ES-I3 (cell line): ENCODE results near the gene MBNL1.

Experiments used
- H3K36me3 ChIP-seq: 2 replicates; pipeline ENCODE4 v1.6.1; 2013; ENCODE audit warnings: mild to moderate bottlenecking, low read length, control low read depth, moderate library complexity; ENCODE audit not compliant: insufficient read depth
- H3K4me1 ChIP-seq: 2 replicates; pipeline ENCODE4 v1.6.1; 2013; ENCODE audit warnings: mild to moderate bottlenecking, control low read depth, low read length; ENCODE audit not compliant: insufficient read depth
- H3K9ac ChIP-seq: 2 replicates; pipeline ENCODE4 v1.6.1; 2013; ENCODE audit warnings: low read depth, mild to moderate bottlenecking, low read length, moderate library complexity
- H3K9me3 ChIP-seq: 2 replicates; pipeline ENCODE4 v1.6.1; 2013; ENCODE audit warnings: mild to moderate bottlenecking, low read length, moderate library complexity; ENCODE audit not compliant: control insufficient read depth, insufficient read depth

Gene MBNL1

DNA sequence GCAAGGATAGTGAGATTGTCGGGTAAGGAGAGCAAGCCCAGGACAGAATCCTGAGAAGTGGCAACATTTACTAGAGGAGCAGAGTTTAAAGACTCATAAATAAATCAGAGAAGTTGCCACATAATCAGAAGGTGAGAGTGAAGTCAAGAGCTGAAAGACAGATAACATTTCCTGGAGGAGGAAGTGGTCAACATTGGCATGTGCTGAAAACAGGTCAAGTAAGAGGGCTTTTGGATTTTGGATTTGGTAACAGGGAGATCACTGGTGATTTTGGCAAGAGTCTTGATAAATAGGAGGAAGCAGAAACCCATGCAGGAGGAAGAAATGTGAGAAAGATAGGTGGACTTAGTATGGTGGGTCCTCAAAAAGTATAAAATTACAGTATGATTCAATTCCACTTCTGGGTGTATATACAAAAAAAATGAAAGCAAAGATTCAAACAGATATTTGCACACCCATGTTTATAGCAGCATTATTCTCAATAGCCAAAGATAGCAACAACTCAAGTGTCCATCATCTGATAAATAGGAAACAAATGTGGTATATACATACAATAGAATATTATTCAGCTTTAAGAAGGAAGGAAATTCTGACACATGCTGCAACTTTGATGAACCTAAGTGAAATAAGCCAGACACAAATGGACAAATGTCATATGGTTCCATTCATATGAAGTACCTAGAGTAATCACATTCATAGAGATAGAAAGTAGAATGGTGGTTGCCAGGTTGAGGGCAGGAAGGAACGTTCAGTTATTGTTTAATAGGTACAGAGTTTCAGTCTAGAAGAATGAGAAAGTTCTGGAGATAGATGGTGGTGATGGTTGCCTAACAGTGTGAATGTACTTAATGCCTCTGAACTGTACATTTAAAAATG is 27.3 kb upstream of the MBNL1 start:
- H3K9me3 ChIP-seq = no peaks in the 10 kb centered on the region
- H3K9ac ChIP-seq = no peak overlapping the region
- H3K36me3 ChIP-seq = no peaks in the 10 kb centered on the region
- no peaks in the 10 kb centered on the region for H3K4me1 ChIP-seq

DNA sequence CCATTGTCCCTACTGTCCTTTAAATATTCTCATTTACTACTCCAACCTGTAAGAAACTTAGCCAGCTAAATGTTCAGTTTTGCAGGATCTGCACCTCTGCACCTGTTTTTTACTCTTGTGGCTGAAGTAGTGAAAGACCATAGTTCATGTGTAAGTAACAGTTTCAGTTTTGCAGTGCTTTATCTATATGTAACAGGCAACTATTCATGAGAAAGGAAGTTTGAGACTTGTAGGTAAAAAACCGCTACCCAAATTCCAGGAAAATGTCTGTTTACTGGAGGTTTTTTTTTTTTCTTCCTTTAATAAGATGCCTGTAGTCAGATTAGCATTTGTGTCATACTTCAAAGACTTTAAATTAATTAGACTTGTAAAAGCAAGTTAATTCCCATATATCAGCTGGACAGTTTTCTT is 25.4 kb upstream of the MBNL1 start:
- H3K9me3 ChIP-seq = no peaks in the 10 kb centered on the region
- no peaks in the 10 kb centered on the region for H3K4me1 ChIP-seq
- no peaks in the 10 kb centered on the region for H3K36me3 ChIP-seq
- H3K9ac ChIP-seq = no peak overlapping the region

DNA sequence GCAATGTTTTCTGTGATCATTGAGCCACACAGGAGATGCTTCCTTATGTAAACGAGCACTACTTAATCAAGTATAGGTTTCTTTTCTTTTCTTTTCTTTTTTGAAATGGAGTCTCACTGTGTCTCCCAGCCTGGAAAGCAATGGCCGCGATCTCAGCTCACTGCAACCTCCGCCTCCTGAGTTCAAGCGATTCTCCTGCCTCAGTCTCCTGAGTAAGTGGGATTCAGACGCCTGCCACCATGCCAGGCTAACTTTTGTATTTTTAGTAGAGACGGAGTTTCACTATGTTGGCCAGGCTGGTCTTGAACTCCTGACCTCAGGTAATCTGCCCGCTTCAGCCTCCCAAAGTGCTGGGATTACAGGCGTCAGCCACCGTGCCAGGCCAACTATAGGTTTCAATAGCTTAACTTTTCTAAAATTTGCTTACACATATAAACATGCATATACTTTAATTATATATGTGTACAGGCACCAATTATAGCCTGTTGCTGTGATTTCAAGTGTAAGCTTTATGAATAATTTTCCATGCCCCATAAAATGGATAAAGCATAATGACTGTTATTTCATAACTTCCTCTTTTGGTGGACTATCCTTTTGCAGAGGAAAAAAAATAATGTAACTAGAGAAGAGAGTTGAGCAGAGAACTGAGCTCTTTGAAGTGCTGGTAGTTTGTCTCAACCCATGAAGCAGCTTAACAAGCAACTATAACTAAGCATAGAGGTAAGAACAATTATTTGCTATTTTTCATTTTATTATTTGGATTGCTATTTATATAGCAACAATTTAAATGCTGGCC is 24.8 kb upstream of the MBNL1 start:
- no peak overlapping the region for H3K9ac ChIP-seq
- H3K36me3 ChIP-seq = no peaks in the 10 kb centered on the region
- no peaks in the 10 kb centered on the region for H3K4me1 ChIP-seq
- H3K9me3 ChIP-seq = no peaks in the 10 kb centered on the region

DNA sequence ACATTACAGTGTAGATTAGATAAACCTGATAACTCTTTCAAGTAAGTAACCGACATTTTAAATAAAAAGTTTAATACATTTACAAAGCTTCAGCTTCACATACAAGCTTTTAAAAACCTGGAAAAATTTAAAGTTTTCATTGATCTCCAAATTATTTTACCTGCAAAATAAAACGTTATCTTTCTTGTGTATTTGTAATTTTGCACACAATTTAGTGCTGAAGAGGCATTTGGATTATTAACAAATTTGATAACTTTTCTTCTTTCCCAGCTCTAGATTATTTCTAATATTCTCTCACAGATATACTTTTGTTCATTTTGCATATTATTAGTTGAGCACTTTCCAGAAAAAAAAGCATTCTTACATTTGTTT is 24.2 kb upstream of the MBNL1 start:
- Histone ChIP-seq H3K9ac (no peak overlapping the region), H3K9me3 (no peaks in the 10 kb centered on the region), H3K4me1 (no peaks in the 10 kb centered on the region), H3K36me3 (no peaks in the 10 kb centered on the region)

DNA sequence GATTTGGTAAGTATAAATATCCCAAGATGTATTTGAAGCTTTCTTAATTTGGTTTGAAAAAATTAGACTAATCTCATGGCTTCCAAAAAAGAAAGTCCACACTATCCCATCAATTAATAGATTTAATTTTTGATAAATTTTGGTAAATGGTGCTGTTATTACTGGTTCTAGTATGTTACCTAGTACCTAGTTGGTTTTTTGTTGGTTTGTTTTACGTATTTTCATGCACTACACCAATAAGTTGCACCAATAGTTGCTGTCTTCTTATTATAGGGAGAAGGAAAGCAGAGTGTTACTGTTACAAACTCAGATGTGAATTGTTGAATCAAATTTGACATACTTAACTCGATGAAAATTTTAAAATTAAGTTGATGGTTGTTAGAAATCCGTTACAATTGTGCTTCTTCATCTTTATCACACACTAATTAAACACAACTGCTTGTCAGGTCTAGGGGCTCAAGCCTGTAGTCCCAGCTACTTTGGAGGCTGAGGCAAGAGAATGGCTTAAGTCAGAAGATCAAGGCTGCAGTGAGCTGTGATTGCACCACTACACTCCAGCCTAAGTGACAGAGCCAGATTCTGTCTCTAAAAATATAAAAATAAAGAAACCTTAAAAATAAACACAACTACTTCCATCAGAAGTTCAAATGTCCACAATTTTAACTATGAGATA is 23.1 kb upstream of the MBNL1 start:
- Histone ChIP-seq H3K9ac (no peak overlapping the region), H3K4me1 (no peaks in the 10 kb centered on the region)

DNA sequence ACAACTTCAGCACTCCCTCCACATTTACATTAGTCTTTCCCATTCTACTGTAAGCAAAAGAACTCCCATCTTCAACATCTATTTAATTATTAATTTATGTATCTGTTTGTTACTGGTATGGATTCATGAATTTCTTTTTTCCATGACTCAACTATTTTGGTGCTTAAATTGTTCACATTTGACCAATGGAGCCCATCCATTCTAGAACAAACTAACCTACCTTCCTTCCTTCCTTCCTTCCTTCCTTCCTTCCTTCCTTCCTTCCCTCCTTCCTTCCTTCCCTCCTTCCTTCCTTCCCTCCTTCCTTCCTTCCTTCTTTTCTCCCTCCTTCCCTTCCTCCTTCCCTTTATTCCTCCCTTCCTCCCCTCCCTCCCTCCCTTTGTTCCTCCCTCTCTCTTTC is 16.8 kb upstream of the MBNL1 start:
- no peak overlapping the region for H3K9ac ChIP-seq
- H3K4me1 ChIP-seq = no peaks in the 10 kb centered on the region
- H3K36me3 ChIP-seq = no peaks in the 10 kb centered on the region
- no peaks in the 10 kb centered on the region for H3K9me3 ChIP-seq

More for the DNA sequence above, 23.1 kb upstream of the MBNL1 start:
- Histone ChIP-seq H3K9me3 (no peaks in the 10 kb centered on the region), H3K36me3 (no peaks in the 10 kb centered on the region)

DNA sequence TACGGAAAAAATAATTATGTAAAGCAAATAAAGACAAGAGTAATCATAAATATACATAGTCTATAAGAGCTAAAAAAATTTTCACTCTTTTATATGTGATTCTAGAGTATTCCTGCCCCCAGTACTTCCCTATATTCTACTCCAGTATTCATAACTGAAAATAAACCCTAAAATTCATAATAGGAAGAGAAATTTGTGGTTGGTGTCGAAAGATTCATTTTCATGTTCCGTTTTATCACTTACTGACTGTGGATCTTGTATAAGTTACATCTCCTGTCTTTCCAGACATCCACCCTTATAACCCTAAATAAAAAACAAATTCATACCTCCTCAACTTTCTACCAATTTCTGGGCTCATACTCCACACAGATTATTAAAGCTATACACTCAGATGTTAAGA is 16.0 kb upstream of the MBNL1 start:
- Histone ChIP-seq H3K9ac (no peak overlapping the region), H3K36me3 (no peaks in the 10 kb centered on the region), H3K4me1 (no peaks in the 10 kb centered on the region), H3K9me3 (no peaks in the 10 kb centered on the region)

DNA sequence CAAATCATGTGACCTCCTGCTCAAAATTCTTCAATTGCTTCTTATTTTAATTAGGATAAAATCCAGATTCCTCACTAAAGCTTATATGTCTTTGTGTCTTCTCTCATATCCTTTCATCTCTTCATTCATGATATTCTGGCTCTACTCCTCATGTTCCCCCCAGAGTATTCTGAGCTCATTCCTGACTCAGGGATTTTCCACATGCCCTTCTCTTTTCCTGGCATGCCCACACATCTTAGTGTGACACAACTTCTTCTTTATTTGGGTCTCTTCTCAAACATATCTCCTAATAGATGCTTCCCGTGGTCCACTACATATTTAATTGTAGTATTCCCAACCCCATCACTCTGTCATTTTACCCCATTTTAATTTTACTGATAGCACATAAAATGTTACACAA is 15.2 kb upstream of the MBNL1 start:
- Histone ChIP-seq H3K9ac (no peak overlapping the region), H3K4me1 (no peaks in the 10 kb centered on the region), H3K36me3 (no peaks in the 10 kb centered on the region), H3K9me3 (no peaks in the 10 kb centered on the region)

DNA sequence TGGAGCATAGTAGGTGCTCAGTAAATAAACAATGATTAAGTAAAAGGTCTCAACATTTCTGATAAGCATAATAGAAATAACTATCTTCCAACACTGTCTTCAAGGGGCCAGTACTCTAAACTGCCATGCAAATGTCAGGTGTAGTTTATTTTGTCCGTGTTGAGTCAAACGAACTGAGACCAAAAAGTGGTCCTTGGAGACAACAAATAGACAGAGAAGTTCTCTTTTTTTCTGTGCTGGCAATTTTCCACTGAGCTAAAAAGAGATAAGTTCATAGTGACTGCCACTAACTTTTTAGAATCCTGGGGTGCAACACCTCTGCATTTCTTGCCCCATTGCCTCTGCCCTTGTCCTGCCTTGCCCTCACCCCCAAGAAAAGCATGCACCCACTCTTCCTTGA is 14.7 kb upstream of the MBNL1 start:
- Histone ChIP-seq H3K4me1 (no peaks in the 10 kb centered on the region), H3K9ac (no peak overlapping the region), H3K36me3 (no peaks in the 10 kb centered on the region), H3K9me3 (no peaks in the 10 kb centered on the region)

DNA sequence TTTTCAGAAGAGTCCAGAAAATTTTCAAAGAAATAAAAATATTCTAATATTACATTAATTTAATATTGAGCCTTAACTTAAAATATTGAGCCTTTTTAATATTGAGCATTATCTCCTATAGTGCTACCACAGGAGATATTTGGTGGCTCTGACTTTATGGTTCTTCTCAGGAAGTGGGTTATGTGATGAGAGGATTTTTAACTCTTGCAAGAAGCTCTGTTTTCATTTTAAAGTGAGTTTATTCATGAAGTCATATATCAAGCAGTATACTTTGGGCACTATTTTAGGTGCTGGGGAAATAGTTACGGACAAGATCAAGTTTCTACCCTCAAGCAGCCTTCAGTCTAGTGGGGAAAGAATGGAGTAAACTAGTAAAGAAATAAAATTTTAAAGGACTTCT is 13.4 kb upstream of the MBNL1 start:
- no peaks in the 10 kb centered on the region for H3K4me1 ChIP-seq
- H3K9ac ChIP-seq = no peak overlapping the region
- no peaks in the 10 kb centered on the region for H3K36me3 ChIP-seq
- H3K9me3 ChIP-seq = no peaks in the 10 kb centered on the region

DNA sequence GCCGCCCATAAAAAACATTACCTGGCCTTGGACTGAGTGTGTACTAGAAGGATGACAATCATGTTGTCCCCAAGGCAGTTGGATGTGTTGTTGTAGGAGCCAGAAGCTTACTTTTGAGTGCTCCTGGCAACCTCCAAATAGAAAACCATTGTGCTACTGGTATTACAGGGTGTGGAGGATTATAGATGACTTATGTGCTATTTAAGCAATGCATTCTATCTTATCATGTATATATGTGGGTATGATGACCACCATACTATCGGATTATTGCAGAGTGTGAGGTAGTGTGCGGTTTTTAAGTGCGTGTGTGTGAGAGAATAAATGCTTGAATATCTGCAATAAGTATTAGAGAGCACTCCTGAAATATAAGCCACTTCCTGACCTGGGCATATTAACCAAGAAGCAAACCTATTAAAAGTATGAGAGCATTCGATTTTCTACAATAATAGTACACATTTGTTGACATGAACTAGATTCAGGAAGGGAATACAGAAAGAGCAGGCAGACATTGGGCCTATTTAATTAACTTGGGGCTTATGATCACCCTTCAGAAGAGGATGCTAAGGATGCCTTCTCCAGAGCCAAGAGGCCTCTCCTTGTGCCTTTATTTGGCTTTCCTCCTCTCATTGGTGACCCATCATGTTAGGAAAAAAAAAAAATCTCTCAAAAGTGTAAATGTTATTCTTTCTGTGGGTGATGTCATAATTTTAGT is 11.7 kb upstream of the MBNL1 start:
- no peak overlapping the region for H3K9ac ChIP-seq
- no peaks in the 10 kb centered on the region for H3K36me3 ChIP-seq
- no peaks in the 10 kb centered on the region for H3K4me1 ChIP-seq
- H3K9me3 ChIP-seq = no peaks in the 10 kb centered on the region

DNA sequence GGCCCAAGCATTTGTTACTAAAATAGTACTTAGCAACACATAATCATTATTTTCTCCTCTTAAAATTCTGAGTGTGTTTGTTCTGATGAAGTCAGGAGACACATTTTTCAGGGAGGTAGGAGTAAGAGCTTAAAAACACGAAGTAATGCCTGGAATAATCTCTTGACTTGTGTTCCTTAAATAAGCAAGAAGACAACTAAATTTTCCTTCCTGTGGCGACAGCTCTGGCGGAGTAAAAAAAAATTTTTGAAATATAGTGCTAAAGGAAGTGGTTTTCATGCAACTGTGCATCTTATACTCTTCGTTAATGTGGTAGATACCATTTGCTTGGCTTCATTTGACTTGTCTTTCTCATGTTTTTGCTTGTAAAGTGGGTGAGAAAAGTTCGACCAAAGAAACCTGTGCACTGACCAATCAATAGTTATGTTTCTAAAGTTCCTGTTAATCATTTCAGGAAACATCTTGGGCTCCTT is 11.1 kb upstream of the MBNL1 start:
- Histone ChIP-seq H3K4me1 (no peaks in the 10 kb centered on the region), H3K36me3 (no peaks in the 10 kb centered on the region), H3K9me3 (no peaks in the 10 kb centered on the region), H3K9ac (no peak overlapping the region)

DNA sequence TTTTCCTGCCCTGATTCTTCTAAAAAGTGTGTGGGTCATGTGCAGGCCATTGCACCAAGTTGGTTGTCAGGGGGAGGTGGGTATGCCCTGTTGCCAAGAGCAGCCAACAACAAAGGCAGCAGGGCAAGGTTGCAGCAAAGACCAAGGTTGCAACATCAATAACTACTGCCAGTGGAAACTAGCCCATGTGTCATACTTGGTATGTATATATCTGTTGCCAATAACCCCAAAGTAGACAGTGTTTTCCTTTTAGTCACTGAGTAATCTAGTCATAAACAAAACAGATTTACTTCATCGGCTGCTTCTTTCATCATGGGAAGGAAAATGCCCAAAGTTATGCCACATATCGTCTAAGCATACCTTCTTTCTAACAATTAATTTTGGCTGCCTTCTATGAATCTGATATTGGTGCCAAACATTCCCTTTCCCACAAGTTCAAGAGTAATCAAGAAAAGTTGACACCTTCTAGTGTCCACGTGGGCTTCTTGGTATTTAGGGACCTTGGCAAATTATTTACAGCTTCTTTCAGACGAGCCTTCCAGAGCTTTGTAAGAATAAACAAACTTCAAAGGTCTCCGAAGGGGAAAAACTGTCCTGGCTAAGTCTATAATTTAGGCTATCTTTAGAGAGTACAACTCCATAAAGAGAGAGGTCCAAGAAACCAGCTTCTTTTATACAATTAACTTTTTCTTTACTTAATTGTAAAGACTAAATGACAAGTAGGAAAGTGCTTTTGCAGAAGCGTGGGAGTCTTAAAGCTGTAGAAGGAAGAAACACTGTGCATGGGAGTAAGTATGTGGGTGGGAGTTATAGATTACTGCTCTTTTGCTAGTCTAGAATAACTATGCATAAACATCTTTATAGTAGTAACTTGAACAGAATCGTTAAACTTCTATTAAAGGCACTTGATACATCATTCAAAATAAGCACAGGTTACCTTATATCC is 10.0 kb upstream of the MBNL1 start:
- Histone ChIP-seq H3K9me3 (no peaks in the 10 kb centered on the region), H3K4me1 (no peaks in the 10 kb centered on the region), H3K36me3 (no peaks in the 10 kb centered on the region), H3K9ac (no peak overlapping the region)
